PC-9 (cell line): Measurements from ENCODE around the gene RGS9. TPM values are rescaled to one million over a fixed set of nuclear protein-coding genes. Genes with fewer than 3 reads are reported as not detected.

Source experiments
- BruUV-seq: library from RNA; stranded (reverse); fragments of 400-500 nt; replicated peaks from 2 replicates; lab custom pipeline; 2021; lab: Mats Ljungman, UMichigan
- CTCF ChIA-PET: fragments of 300-600 bp; sonication (Branson Sonifier 250); formaldehyde crosslinking; loops from one replicate; lab custom pipeline; 2022; ENCODE audit warnings: antibody characterized with exemption; lab: Charles Lee
- POLR2A ChIA-PET: fragments of 300-600 bp; sonication (Branson Sonifier 250); formaldehyde crosslinking; loops from one replicate; lab custom pipeline; 2022; ENCODE audit warnings: antibody characterized with exemption; ENCODE audit not compliant: unreplicated experiment; lab: Charles Lee
- DNase-seq, 2 experiments: peaks; one replicate each; pipeline versions ENCODE4 v3.0.0 to v3.0.0-alpha.2; 2015 to 2022; ENCODE audit warnings: mixed read lengths in 1 of 2
- H2AFZ ChIP-seq: fragments of 200-600 bp; sonication (generic); 2 replicates; pipeline ENCODE4 v1.8.1; 2017; ENCODE audit warnings: antibody characterized with exemption
- H3F3A ChIP-seq: fragments of 200-600 bp; sonication (generic); 2 replicates; pipeline ENCODE4 v1.8.1; 2017; ENCODE audit warnings: antibody characterized with exemption, mild to moderate bottlenecking, low read depth; ENCODE audit not compliant: insufficient read depth
- H3K27ac ChIP-seq: fragments of 200-600 bp; sonication (generic); 2 replicates; pipeline ENCODE4 v1.6.1; 2016; ENCODE audit warnings: mixed run types
- H3K27me3 ChIP-seq: fragments of 200-600 bp; sonication (generic); 2 replicates; pipeline ENCODE4 v1.6.1; 2016; ENCODE audit warnings: low read depth, mixed run types; ENCODE audit not compliant: insufficient read depth
- H3K36me3 ChIP-seq: fragments of 200-600 bp; sonication (generic); 2 replicates; pipeline ENCODE4 v1.6.1; 2016; ENCODE audit warnings: low read depth, mixed run types
- H3K4me1 ChIP-seq: fragments of 200-600 bp; sonication (generic); replicated peaks from 2 replicates; pipeline ENCODE4 v1.6.1; 2016; ENCODE audit warnings: mixed run types; ENCODE audit not compliant: insufficient read depth
- H3K4me2 ChIP-seq: fragments of 200-600 bp; sonication (generic); 2 replicates; pipeline ENCODE4 v1.6.1; 2017; ENCODE audit warnings: mixed run types
- H3K4me3 ChIP-seq: fragments of 200-600 bp; sonication (generic); 2 replicates; pipeline ENCODE4 v1.6.1; 2016; ENCODE audit warnings: mixed run types
- H3K79me2 ChIP-seq: fragments of 200-600 bp; sonication (generic); 2 replicates; pipeline ENCODE4 v1.6.1; 2017; ENCODE audit warnings: low read depth, mixed run types
- H3K9me2 ChIP-seq: fragments of 200-600 bp; sonication (generic); 2 replicates; pipeline ENCODE4 v1.8.1; 2017; ENCODE audit warnings: mild to moderate bottlenecking; ENCODE audit not compliant: insufficient read depth
- H3K9me3 ChIP-seq: fragments of 200-600 bp; sonication (generic); 2 replicates; pipeline ENCODE4 v1.8.1; 2016; ENCODE audit warnings: low read depth; ENCODE audit not compliant: insufficient read depth
- H4K20me1 ChIP-seq: fragments of 200-600 bp; sonication (generic); 2 replicates; pipeline ENCODE4 v1.8.1; 2017; ENCODE audit not compliant: insufficient read depth
- CTCF ChIP-seq: fragments of 200-600 bp; sonication (generic); conservative IDR thresholded peaks from 2 replicates; pipeline ENCODE4 v1.6.1; 2017; ENCODE audit warnings: mixed run types, antibody characterized with exemption, mild to moderate bottlenecking, moderate library complexity
- EZH2 ChIP-seq: fragments of 200-600 bp; sonication (generic); IDR thresholded peaks from 2 replicates; pipeline ENCODE4 v1.8.0; 2017; ENCODE audit warnings: antibody characterized with exemption, low read depth
- intact Hi-C: fragments of 100-400 bp; cut with micrococcal nuclease; formaldehyde crosslinking; loops from one replicate; pipeline ENCODE4 v1.10.0; 2022; ENCODE audit not compliant: unreplicated experiment
- total RNA-seq: library from RNA; stranded (reverse); gene quantifications from 2 replicates; pipeline ENCODE4 v1.2.3, GENCODE V29; 2021

The RGS9 gene
- total RNA-seq, 1 experiment from 2014 or later: 6.1 TPM

- no peak for DNase-seq
- intact Hi-C loops: no loop called here
- Histone ChIP-seq H3K9me2 (no peaks in the 10 kb centered on the region), H3K9me3 (no peaks in the 10 kb centered on the region), H3K36me3 (no peaks in the 10 kb centered on the region), H4K20me1 (no peaks in the 10 kb centered on the region), H2AFZ (no peak overlapping the region), H3K27me3 (no peaks in the 10 kb centered on the region), H3K27ac (no peak overlapping the region), H3K4me2 (no peak overlapping the region), H3F3A (peaks cover 13% of the 10 kb centered on the region), H3K4me3 (no peak overlapping the region), H3K79me2 (no peaks in the 10 kb centered on the region), H3K4me1 (peaks cover 16% of the 10 kb centered on the region)
- TF ChIP-seq EZH2: no peak
- no peak for TF ChIP-seq CTCF
- ChIA-PET CTCF (no interaction called here), POLR2A (no interaction called here)
- no TSS peak for BruUV-seq
These were observed 90.5 kb downstream of the RGS9 start for GRCh38 chr17:65227637-65228036.

- Histone ChIP-seq H3K4me3 (no peak overlapping the region), H3K36me3 (no peaks in the 10 kb centered on the region), H3K27me3 (no peaks in the 10 kb centered on the region), H3F3A (peaks cover 13% of the 10 kb centered on the region), H2AFZ (no peak overlapping the region), H3K79me2 (no peaks in the 10 kb centered on the region), H4K20me1 (no peaks in the 10 kb centered on the region), H3K27ac (no peak overlapping the region), H3K9me3 (no peaks in the 10 kb centered on the region), H3K9me2 (no peaks in the 10 kb centered on the region), H3K4me1 (peaks cover 16% of the 10 kb centered on the region), H3K4me2 (peak overlapping the region; percentile 43; the same call in 1 of the 2 replicates)
- no peak for TF ChIP-seq CTCF
- no peak for TF ChIP-seq EZH2
- CTCF ChIA-PET: no interaction called here
- no peak for DNase-seq
- no TSS peak for BruUV-seq
- POLR2A ChIA-PET: interaction anchor here (0.6 kb wide), 1 partner anchor 960 kb away, joined by 5 read pairs; no protein-coding TSS in a partner anchor
- intact Hi-C loops: no loop called here
These were observed 91.1 kb downstream of the RGS9 start for GRCh38 chr17:65228287-65228686.

GRCh38 chr17:65228734-65229620, 91.8 kb downstream of the RGS9 start:
- H3K27me3 ChIP-seq: no peaks in the 10 kb centered on the region
- peaks cover 16% of the 10 kb centered on the region for H3K4me1 ChIP-seq
- intact Hi-C loops: no loop called here
- no peak overlapping the region for H3K4me3 ChIP-seq
- POLR2A ChIA-PET: interaction anchor here (0.6 kb wide), 2 partner anchors 947 to 959 kb away, joined by 4 to 5 read pairs; no protein-coding TSS in a partner anchor
- no TSS peak for BruUV-seq
- no peaks in the 10 kb centered on the region for H3K9me3 ChIP-seq
- peaks cover 13% of the 10 kb centered on the region for H3F3A ChIP-seq
- DNase-seq: peak in 1 of 2 experiments; percentile 67
- TF ChIP-seq EZH2: no peak
- TF ChIP-seq CTCF: no peak
- no peaks in the 10 kb centered on the region for H4K20me1 ChIP-seq
- H3K79me2 ChIP-seq: no peaks in the 10 kb centered on the region
- peak overlapping the region; percentile 43 for H3K4me2 ChIP-seq
- no peak overlapping the region for H2AFZ ChIP-seq
- CTCF ChIA-PET: interaction anchor here (0.6 kb wide), 1 partner anchor 441 kb away, joined by 3 read pairs; no protein-coding TSS in a partner anchor
- peak overlapping the region; percentile 20; the same call in 1 of the 2 replicates for H3K27ac ChIP-seq
- H3K9me2 ChIP-seq: no peaks in the 10 kb centered on the region
- H3K36me3 ChIP-seq: no peaks in the 10 kb centered on the region
